Measurements from ENCODE around the gene AREL1. TPM values are rescaled to one million over a fixed set of nuclear protein-coding genes. Genes with fewer than 3 reads are reported as not detected.

The AREL1 gene
- total and polyA plus RNA-seq, 2 of the 8 experiments (the other 6 are each of a cell fraction or from before 2014, with no cell fraction given), result 31.4 to 49.1 TPM

GRCh38 chr14:74634481-74634880, 78.4 kb downstream of the AREL1 start (continued):
- TF ChIP-seq CHD7 (IDR thresholded peaks at IDR 0.05; ENCODE audit: insufficient replicate concordance, low read length), result no peak
- no peak for TF ChIP-seq ASH2L (IDR thresholded peaks at IDR 0.05; ENCODE audit: low read length)
- no peak for TF ChIP-seq POU5F1 (IDR thresholded peaks at IDR 0.05; ENCODE audit: low read depth, low read length)
- TF ChIP-seq EP300 (IDR thresholded peaks at IDR 0.05; ENCODE audit: borderline replicate concordance in 1 of 2, low read depth in 2 of 2, low read length in 2 of 2), result no peak
- TF ChIP-seq TEAD4 (IDR thresholded peaks at IDR 0.05; ENCODE audit: low read depth, low read length), result no peak
